M059J (cell line): ENCODE data around the gene CA10. TPM values are rescaled to one million over a fixed set of nuclear protein-coding genes. Genes with fewer than 3 reads are reported as not detected.

Experiments used
- DNase-seq: peaks from one replicate; pipeline ENCODE4 v3.0.0-alpha.2; 2012; ENCODE audit warnings: low read depth
- total RNA-seq: library from RNA; depleted of rRNA; stranded (reverse); fragments of >200 nt; shearing (Covaris generic); gene quantifications from 2 replicates; pipeline ENCODE4 v1.2.3, GENCODE V29; 2014

The CA10 gene
- total RNA-seq, 1 experiment from 2014 or later = not detected

DNA sequence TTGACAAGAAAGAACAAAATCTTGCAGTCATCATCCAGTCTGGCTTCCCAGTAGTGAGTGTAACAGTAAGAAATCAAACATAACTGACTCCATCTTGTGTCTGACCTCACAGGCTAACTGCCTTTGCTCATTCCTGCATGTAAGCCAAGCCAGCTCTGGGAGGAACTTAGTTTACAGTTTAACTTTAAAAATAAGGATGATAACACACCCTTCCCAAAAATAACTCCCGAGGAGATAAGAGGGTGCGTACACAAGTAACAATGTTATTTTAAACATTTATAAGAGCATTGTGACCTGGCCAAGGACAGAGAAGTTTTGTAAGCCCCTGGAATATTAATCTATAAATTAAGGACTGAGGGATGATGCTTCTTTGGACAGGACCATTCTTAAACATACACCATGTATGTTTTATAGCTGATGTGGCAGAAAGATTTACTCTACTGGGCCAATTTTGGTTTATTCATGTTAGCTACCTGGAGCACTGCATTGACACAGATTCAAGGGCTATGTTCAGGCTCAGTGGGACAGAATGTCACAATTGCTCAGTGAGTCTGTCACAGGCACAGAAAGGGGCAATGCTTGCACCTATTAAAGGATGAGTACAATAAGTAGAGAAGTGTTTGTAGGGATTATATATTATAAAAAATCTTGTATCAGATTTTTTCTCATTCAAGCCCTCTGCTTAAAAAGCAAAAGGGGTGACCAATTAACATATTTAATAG lies 554.1 kb downstream of the CA10 start:
- no peak for DNase-seq

DNA sequence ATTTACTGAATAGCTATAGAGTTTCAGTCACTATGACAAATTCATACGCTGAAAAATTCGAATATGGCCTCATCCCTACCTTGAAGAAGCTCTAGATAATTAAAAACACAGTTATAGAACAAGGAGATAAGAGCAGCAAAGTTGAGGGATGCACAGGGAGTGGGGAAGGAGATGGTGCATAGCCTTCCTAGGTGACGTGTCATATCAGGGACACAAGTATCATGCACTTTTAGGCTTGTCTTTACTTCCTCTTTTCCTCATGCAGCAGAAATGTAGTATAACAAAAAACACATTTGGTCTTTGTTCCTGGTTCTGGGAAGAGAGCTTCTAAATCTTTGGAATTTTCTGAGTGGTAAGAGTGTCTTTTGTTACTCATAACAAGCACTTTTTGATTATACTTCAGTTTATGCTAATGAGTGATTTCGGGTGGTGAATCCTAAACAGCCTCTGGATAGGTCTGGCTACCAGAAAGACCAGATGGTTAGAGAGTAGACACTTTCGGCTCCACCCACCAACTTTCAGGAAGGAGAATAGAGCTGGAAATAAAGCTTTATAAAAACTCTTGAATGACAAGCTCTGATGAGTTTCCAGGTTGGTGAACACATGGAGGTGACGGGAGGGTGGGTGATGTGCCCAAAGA lies 556.8 kb downstream of the CA10 start:
- no peak for DNase-seq

DNA sequence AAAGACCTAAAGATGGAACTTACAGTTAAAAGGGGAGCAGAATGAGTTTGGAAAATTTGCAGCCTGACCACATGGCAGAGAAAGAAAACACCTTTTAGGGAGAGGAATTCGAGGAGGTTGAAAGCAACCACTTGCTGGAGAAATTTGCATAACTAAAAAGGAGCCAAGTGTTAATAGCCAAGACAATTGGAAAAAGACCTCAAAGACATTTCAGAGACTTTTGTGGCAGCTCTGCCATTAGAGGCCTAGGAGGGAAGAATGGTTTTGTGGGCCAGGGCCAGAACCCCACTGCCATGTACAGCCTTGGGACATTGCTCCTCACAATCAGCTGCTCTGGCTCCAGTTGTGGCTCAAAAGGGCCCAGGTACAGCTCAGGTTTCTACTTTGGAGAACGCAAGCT lies 559.7 kb downstream of the CA10 start:
- DNase-seq = no peak

DNA sequence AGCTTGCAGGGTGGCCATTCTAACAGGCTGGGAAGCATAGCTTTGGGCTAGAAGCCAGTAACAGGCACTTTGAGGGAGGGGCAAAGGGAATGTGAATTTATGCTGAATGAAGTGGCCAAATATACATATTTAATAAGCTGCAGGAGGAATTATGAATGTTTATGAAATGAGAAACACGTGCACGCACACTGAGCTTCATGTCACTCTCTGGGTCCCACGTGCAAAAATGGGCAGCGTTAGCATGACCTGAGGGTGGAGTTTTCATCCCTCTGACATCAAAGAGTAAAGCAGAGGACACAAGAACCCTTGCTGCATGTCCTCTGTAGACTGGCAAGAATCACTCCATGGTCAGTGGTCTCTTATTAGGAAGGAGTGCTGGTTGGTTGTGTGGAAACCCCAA lies 561.2 kb downstream of the CA10 start:
- no peak for DNase-seq

DNA sequence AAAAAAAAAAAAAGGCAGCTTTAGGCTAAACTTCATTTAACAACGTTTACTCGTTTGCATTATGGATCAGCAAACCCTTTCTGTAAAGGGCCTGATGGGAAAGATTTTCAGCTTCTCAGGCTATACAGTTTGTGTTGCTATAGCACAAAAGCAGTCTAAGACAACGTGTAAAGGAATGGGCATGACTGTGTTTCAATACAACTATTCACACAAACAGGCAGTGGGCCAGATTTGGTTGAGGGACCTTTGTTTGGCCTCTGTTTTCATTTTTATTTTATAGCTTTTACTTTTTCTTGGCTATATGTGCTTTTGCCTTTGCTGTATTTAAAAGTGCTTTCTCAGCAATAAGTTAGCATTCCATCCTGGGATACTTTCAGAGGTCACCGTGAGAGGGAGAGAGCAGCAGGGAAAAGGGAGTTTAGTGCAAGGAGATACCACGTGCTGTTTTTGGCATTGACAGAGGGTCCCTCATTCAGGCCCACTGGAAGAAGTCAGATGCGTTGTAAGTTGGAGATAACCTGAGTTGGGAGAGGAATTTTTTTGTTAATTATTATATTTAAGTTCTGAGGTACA lies 562.6 kb downstream of the CA10 start:
- DNase-seq = no peak

DNA sequence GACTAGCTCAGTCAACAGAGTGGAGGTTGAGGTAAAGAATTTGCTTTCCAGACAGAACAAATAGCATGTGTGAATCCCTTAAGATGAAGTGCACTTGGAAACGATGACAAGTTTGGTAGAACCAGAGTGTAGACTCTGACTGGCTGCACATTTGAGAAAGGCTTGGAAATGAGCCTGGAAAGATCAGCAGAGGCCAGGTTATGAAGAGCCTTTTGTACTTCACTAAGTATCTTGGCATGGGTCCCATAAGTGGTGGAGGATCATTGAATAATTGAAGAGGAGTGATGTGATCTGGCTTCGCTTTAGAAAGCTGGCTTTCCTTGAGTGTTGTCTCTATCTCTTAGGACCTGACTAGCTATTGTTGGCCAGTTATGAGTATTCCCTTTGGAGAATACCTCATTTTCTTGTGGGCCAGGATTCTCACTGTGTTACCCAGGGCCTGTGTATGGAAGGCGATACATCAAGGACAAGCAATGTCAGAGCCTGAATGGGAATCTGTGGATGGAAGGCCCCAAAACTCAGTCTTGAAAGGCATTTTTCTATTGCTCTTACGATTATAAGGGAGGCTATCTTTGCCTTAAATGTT lies 568.4 kb downstream of the CA10 start:
- DNase-seq = no peak

DNA sequence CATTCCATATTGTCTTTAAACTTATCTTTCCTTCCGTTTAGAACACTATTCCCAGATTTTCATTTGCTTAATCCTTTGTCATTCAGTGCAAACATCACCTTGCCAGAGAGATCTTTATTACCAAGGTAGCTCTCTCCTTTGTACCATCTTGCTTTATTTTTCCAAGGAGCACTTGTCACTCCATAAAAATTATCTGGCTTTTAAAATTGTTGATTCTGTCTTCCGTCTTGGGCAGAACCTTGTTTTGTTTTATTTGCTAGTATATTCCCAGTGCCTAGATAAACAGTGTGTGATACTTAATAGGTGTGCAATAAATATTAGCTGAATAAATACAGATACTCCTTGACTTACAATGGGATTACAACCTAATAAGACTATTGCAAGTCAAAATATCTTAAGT lies 570.5 kb downstream of the CA10 start:
- DNase-seq = no peak

DNA sequence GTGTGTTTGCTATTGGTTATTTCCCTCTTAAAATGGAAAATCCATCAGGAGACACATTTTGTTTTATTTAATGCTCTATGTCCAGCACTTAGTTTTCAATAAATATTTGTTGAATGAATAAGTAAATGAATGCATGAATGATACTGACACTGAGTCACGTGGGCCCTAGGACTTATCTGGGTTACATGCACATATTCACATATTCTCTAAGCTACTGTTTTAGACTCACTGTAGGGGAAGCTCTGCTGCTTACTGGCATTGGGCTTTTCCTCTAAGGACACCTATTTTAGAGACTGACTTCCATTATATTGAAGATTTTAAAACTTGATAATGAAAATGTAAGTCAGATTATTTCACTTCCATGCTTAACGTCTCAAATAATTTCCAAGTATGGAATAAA lies 571.0 kb downstream of the CA10 start:
- DNase-seq = no peak

DNA sequence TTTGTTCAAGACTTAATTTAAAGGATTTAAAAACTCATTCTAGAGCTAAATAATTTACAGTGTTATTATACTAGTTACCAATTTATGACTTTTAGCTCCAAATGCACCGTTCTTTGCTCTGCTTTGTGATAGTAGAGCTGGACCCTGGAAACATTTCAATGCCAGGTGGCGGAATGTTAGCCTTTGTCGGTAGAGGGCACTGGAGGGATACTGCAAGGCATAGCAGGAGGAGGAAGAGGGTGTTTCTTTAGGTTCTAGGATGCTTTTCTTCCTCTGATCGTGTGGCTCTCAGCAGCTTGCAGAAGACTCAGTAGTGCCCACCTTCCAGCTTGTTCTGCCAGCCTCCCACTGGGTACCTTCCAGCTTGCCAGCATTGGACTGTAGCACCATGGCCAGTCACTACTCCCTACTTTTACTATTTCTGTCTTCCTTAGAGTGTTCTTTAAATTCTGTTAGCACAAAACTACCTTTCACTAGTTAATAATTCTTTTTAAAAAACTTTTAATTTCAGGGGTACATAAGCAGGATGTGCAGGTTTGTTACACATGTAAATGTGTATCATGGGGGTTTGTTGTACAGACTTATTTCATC lies 572.9 kb downstream of the CA10 start:
- peak; percentile 2 for DNase-seq

DNA sequence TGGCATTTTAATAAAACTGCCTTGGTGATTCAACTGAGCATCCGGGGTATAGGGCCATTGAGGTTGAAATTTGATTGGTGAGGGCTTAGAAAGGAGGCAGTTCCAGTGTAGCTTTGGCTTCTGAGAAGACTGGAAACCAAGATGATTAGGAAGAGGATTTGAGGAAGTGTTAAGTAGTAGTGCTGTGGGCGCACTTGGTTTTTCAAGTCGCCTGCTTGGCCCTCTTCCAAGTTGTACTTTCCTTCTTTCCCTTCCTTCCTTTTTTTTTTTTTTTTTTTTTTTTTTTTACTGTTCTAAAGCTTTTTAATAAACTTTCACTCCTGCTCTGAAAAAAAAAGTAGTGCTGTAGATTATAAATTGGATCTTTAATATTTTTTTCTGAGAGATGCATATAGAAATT lies 577.6 kb downstream of the CA10 start:
- DNase-seq = no peak
